HG03354 (cell line): ENCODE measurements around the gene CLEC14A.

Experiments used
- ATAC-seq: cut with Tn5 transposase; IDR thresholded peaks from one replicate; pipeline ENCODE4 v1.9.1; 2021; ENCODE audit warnings: mild to moderate bottlenecking; ENCODE audit not compliant: unreplicated experiment, poor library complexity, severe bottlenecking

CLEC14A gene

DNA sequence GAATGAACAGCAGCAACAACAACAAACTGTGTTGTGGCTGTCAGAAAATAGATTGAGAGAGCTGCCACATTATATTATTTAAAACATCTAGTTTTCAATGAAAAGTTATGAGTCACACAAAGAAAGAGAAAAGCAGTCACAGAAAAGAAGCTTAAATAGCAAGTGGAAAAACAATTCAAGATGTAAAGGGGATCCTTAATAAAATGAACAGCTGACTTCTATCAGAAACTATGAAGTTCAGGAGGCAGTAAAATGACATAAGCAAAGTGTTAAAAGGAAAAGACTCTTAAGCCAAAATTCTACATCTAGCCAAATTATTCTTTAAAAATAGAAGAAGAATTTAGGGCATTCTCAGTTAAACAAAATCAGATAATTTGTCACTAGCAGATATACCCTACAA lies 5.6 kb downstream of the CLEC14A start:
- ATAC-seq: no peak

DNA sequence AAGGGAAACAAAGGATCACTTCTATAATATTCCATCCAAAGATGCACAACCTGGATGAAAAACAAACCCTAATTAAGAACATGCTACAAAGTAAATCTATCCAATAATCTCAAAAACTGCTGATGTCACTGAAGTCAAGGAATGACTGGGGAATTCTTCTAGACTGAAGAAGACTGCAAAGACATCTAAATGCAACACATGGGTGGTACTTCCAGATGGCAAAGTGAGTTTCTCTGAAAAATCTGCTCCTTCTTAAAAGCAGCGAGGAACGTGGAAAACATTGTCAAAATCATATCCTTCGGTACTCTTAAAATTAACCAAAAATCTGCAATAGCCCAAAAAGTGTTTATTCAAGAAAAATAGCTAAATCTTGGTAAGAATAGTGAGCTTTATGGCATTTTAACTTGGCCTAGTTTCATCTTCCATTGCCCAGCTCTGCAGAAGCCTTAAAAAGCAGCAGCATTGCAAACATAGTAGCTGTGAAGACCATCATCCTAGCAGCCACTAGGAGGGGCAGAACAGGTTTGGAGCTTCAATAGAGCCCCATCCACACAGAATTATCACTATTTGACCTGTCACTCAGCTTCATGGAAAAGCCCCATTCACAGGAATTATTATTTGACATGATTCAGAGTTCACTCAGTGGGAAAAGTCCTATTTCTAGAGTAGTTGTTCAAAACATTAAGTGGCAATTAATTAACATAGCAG lies 7.4 kb downstream of the CLEC14A start:
- no peak for ATAC-seq

DNA sequence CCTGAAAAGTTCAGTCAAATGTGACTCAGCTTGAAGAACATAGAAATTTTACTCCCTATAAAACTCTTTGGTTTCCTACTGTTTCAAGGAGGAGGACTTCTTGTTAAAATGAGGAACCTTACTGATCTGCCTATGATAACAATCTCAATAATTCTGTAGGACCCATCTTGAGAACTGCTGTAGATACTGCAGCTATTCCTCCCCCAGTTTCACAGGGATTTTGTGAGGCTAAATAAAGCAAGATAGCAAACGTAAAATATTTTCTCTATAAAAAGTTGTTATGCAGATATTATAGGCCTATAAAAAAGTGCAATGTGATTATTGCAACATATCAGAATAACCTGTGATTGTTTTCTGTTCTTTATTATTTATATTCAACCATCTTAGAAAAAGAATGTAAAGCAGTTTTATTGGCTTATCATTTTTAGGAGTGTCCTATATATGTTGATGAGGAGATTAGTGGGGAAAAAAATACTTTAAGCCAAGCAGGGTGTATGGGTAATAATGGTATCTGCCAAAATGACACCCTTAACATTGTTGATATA lies 12.1 kb downstream of the CLEC14A start:
- no peak for ATAC-seq

DNA sequence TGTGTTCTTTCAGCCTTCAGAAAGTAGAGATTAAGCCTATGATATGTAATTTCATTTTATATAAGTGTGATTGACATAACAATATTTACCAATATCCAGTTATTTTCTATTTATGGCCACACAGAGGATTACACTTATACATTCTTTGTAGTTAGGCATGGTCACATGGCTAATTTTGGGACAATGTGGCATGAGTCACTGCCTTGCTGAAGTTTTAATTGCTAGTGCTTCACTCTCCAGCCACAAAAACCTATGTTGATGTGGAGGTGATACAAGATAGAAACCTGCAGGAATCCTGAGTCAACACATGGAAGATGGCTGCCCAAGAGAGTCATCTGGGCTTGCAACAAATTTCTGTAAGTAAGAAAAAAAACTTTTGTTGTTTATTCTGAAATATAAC lies 17.0 kb downstream of the CLEC14A start:
- ATAC-seq: no peak

DNA sequence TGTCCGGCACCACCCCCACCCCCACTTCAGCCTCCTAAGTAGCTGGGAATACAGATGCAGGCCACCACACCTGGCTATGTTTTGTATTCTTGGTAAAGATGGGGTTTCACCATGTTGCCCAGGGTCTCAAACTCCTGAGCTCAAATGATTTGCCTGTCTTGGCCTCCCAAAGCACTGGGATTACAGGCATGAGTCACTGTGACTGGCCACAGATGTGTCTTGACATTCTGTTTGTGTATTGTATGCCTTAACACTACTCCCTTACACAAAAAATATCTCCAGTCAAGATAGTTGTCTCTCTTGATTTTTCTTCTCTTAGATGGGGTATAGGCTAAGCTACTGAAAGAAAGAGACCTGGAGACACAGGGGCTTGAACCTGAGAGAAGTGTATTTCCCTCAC lies 17.6 kb downstream of the CLEC14A start:
- ATAC-seq: no peak

DNA sequence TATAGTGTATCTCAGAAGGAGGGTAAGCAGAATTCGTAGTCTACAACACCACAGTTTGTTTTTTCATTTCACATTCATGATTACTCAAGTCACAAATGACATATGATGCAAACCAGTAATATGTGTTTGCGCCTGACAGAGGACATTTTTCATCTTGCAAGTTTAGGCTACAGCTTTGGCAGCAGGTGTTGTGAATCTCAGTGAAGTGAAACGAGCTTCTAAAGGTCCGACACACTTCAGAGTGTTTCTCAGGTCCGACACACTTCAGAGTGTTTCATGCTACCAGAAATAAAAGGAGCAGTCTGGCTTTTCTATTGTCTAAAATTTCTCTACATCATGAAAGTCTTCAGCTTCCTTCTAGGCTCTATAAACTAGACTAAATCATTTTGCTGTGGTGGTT lies 22.7 kb downstream of the CLEC14A start:
- ATAC-seq: no peak

DNA sequence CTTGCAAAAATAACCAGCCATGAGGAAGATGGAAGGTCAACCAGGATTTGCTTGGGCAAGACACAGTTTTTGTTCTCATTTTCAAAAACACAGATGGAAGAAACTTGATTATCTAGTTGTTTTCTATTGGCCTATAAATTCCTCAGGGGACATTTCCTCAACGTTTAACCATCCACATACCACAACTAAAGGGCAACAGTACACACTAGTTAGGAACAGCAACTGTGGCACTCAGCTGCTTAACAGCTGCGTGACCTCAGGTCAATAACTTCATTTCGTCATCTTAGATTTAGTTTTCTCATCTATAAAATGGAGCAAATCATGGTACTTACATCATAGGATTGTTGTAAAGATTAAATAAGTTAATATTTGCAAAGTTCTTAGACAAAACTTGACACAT lies 29.5 kb downstream of the CLEC14A start:
- ATAC-seq: no peak

DNA sequence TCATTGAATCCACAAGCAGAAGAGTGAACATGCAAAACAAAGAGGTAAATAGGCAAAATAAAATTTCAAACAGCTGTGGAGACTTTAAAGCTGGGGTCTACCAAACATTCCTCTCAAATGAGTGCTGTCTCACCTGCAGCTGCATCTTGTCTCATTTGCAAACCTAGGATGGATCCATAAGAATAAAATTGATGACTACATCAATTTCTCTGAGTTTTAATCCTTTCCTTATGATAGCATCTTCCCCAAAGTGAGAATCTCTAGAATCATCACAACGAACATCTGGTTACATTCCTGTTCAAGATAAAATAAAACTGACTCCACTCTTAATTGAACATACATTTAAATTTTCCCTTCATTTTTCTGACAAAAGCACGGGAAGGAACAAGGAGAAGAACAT lies 29.9 kb downstream of the CLEC14A start:
- ATAC-seq: no peak

DNA sequence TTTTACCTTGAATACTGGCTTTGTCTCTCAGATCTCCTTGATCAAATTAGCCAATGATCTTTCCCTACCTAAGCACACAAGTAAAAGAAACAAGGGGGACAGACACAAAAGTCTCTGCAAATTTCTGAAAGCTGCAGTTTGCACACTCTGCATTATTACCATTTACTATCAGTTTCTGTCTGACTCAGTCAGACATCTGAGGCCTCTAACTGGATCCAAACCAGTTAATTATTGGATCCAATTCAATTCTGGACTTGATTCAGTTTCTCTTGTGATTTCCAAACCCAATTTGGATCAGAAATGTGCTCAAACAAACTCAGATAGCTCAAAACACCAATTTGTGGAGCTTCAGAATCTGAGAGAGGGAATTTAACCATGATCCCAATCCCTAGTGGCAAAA lies 31.6 kb downstream of the CLEC14A start:
- no peak for ATAC-seq

DNA sequence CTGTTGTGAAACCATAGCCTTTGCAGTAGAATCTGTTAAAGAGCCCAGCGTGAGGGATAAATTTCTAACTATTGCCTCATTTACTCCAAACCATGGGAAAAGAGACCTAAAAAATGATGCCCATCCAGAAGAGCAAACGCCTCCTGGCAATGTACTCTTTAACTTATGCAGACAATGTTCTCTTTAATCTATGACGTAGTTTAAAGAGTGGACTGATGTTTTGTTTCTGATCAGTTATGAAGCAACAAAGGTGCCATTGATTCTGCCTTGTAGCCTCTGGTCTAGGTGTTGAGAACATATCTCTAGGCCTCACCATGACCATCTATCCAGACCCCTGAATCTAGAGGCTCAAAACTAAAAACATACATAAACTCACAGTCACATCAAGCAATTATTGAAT lies 34.8 kb downstream of the CLEC14A start:
- ATAC-seq: no peak

DNA sequence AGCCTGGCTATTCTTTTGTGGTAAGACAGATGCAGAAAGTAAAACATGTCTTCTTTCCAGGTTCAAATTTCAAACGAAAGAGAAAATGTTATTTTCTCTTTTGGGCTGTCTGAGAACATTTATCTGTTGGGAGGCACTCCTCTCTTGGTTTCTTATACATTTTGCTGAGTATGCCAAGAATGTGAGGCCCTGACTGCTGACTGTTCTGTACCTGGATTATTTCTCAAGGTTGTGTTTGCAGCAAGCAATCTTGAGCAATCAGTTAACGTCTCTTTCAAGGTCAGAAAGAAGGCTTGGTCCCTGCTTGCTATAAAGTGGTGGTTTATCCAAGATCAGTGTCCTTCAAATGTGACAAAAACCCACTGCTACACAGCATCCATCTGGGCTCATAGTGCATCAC lies 38.3 kb downstream of the CLEC14A start:
- no peak for ATAC-seq

DNA sequence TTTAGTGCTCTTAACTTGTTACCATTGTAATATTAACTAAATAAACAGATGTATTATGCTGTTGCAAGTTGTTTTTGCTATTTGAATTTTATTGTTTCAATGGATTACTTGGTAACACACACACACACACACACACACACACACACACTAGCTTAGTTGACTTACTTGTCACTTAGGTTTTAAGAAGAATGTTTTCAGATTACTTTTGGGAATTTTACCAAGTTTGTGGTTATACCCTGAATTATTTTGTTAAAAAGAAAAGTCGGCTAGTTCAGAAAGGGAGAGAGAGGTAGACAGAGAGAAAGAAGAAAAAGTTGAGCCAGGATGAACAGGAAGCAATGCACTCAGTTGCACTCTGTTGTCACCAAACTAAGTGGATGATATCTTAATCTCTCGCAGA lies 42.9 kb downstream of the CLEC14A start:
- no peak for ATAC-seq

DNA sequence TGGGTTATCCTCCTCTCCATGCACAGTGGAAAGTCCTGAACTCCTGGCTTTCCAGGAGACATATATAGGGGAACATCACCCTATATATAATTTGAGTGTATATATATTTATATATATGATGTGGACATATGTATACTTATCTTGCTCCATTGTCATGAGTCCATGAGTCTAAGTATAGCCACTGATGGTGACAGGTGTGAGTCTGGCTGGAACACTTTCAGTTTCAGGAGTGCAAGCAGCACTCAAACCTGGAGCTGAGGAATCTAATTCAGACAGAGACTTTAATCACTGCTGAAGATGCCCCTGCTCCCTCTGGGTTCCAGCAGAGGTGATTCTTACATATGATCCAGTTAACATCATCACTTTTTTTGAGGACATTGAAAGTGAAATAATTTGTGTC lies 43.8 kb downstream of the CLEC14A start:
- ATAC-seq: no peak

DNA sequence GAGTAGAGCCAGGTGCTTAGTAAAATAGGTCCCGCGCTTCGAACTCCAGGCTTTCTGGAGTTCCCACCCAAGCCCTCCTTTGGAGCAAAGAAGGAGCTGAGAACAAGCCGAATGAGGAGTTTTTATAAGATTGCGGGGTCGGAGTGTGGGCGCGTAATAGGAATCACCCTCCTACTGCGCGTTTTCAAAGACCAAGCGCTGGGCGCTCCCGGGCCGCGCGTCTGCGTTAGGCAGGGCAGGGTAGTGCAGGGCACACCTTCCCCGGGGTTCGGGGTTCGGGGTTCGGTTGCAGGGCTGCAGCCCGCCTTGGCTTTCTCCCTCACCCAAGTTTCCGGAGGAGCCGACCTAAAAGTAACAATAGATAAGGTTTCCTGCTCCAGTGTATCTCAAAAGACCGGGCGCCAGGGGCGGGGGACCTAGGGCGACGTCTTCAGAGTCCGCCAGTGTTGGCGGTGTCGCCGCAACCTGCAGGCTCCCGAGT lies 44.6 kb downstream of the CLEC14A start:
- ATAC-seq: no peak

DNA sequence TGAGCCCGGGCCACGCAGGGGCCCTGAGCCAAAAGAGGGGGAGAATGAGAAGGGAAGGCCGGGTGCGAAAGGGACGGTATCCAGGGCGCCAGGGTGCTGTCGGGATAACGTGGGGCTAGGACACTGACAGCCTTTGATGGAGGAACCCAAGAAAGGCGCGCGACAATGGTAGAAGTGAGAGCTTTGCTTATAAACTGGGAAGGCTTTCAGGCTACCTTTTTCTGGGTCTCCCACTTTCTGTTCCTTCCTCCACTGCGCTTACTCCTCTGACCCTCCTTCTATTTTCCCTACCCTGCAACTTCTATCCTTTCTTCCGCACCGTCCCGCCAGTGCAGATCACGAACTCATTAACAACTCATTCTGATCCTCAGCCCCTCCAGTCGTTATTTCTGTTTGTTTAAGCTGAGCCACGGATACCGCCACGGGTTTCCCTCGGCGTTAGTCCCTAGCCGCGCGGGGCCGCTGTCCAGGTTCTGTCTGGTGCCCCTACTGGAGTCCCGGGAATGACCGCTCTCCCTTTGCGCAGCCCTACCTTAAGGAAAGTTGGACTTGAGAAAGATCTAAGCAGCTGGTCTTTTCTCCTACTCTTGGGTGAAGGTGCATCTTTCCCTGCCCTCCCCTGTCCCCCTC lies 45.2 kb downstream of the CLEC14A start:
- ATAC-seq: no peak

DNA sequence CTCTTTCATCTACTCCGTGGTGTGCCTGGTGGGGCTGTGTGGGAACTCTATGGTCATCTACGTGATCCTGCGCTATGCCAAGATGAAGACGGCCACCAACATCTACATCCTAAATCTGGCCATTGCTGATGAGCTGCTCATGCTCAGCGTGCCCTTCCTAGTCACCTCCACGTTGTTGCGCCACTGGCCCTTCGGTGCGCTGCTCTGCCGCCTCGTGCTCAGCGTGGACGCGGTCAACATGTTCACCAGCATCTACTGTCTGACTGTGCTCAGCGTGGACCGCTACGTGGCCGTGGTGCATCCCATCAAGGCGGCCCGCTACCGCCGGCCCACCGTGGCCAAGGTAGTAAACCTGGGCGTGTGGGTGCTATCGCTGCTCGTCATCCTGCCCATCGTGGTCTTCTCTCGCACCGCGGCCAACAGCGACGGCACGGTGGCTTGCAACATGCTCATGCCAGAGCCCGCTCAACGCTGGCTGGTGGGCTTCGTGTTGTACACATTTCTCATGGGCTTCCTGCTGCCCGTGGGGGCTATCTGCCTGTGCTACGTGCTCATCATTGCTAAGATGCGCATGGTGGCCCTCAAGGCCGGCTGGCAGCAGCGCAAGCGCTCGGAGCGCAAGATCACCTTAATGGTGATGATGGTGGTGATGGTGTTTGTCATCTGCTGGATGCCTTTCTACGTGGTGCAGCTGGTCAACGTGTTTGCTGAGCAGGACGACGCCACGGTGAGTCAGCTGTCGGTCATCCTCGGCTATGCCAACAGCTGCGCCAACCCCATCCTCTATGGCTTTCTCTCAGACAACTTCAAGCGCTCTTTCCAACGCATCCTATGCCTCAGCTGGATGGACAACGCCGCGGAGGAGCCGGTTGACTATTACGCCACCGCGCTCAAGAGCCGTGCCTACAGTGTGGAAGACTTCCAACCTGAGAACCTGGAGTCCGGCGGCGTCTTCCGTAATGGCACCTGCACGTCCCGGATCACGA lies 46.0 kb downstream of the CLEC14A start:
- no peak for ATAC-seq

DNA sequence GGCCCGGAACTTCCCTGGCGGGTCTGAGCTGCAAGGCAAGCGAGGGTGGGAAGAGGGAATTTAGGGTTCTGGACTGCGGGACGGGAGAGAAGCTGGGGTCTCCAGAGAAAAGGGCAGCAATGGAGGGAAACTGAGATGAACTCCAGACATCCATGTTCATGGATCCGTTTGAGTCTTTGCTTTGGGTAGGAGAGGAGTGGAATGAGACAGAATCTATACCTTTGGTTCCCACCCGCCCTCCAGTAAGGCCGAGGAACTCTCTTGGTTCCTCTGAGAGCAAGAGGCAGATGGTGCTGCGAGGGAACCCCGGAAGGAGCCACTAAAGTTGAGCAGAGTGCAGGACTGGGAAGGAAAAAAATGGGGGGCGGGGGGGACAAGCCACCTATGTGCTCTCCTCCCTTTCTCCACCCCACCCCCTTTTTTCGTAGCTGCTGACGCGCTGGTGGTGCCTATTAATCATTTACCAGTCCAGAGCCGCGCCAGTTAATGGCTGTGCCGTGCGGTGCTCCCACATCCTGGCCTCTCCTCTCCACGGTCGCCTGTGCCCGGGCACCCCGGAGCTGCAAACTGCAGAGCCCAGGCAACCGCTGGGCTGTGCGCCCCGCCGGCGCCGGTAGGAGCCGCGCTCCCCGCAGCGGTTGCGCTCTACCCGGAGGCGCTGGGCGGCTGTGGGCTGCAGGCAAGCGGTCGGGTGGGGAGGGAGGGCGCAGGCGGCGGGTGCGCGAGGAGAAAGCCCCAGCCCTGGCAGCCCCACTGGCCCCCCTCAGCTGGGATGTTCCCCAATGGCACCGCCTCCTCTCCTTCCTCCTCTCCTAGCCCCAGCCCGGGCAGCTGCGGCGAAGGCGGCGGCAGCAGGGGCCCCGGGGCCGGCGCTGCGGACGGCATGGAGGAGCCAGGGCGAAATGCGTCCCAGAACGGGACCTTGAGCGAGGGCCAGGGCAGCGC lies 47.0 kb downstream of the CLEC14A start:
- ATAC-seq: no peak

DNA sequence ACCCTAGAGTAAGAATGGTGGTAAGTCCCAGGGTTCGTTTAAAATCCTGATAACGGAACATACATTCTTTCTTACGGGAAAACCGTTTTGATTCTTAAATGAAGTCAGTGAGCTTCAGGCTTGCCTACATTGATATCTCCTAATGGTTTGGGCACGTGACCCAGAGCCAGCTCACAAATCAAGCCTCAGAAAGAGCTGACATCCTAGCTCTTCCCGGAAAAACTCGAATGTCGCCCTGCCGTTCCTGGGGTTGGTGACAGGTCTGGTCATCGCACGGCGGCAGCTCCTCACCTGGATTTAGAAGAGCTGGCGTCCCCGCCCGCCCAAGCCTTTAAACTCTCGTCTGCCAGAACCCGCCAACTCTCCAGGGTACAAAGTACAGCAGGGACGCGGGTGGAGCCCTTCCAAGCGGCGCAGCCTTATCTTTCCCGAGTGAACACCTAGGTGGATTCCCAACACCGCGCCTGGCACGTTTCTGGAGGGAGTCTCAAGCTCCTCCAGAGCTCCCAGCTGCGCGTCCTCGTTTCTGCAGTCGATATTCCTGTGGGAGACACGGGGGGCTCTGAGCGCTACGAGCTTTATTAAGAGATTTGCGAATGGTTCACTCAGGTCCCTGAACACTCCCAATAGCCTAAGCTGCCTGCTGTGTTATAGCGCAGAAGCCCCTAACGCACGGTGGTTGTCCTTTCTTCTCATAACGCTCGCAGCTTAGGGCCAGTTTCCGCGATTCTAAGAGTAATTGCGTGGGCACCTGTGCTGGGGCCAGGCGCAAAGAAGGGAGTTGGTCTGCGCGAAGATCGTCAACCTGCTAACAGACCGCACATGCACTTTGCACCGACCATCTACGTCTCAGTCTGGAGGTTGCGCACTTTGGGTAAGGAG lies 47.9 kb downstream of the CLEC14A start, which contains the start of gene SSTR1:
SSTR1 (plus strand) TSS at position 169 of the 882 bp plus-strand sequence. CDS start 1,486 bp downstream, outside the sequence.
- no peak for ATAC-seq
